UCSD-AML1 (cell line): ENCODE data around the gene STRBP.

Source experiments
- DNase-seq: peaks from one replicate; lab custom pipeline; 2025; ENCODE audit not compliant: unreplicated experiment; lab: John Stamatoyannopoulos, UW

STRBP gene

GRCh38 chr9:123105490-123105889 lies 162.9 kb downstream of the STRBP start:
- DNase-seq: no peak

DNA sequence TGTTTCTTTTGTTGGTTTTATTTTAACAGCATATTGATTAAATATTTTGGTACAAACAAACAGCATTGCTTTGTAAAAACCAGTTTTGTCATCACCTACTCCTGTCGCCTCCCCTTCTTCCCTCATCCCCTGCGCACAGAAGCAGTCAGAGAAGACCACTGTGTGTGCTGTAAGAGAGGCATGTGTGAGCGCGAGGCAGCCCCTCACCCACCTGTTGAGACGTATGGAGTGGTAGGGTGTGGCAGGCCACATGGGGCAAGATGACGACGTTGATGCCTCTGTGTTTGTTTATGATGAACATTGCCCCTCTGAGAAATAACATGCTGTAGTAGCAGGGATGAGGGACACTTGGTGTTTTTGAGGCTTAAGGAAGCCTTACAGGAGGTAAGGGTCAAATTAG lies 163.6 kb downstream of the STRBP start:
- no peak for DNase-seq

- no peak for DNase-seq
Observed at GRCh38 chr9:123102375-123103113, 165.8 kb downstream of the STRBP start.

GRCh38 chr9:123099548-123099947 lies 168.8 kb downstream of the STRBP start:
- DNase-seq: no peak

DNA sequence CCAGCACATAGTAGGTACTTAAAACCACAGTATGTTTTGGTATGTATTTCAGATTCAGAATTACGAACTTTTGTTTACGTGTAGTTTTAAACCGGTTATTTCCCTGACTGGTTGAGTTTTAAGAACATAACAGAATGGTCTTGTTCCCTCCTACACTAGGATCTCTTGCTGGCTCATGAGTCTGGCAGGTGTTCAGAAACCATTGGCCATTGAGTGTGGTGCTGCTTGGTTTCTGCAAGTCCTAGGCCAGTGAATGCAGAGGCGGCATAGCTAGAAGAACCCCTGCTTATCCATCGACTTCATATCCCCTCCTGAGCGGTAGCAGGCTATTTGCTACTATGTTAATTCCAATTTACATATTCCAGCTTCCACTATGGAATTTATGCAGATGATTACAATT lies 169.3 kb downstream of the STRBP start:
- DNase-seq: no peak

- no peak for DNase-seq
Observed at GRCh38 chr9:123098096-123098459, 170.3 kb downstream of the STRBP start.

DNA sequence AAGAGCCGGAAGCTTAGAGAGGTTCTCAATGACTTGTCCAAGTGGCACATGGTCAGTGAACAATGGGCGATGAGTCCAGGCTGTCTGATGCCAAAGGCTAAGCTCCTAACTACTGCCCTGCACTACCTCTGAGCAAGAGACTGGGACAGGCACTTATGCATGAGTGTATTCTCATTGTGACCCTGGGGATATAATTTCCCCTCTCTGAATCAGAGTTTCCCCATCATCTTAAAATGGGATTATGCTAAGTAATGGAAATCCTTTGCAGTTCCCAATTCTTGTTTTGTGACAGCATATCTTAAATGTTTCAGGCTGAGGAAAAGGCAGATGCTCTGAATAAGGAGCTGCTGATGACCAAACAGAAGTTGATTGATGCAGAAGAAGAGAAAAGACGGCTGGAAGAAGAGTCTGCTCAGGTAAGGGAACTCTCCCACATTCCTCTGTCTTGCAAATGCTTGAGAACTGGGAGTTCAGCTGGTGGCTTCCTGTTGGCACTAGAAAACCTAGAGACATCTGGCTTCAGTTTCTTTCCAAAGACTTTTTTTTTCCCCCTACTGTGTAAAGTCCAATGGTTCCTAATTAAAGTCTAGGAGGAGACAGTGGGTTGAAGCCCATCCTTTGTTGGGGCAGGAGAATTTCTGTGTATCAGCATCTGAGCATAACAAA lies 170.8 kb downstream of the STRBP start:
- DNase-seq: no peak

DNA sequence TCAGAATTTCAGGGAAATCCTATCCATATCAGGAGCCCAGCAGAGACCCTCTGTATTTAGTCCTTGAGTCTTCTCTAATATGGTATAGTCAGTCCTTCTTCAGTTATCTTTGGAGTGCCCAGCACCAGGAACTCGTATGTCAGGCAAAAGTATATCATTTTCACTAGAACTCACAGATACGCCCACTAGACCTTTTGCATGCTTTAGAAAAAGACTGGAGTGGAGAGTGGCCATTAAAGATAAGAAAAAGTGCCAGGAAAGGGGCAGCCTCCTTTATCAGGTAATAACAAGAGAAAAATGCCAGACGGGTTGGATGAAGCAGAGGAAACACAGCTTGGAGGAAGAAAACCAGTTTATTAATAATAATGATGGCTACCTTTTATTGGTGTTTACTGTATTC lies 171.4 kb downstream of the STRBP start:
- no peak for DNase-seq

DNA sequence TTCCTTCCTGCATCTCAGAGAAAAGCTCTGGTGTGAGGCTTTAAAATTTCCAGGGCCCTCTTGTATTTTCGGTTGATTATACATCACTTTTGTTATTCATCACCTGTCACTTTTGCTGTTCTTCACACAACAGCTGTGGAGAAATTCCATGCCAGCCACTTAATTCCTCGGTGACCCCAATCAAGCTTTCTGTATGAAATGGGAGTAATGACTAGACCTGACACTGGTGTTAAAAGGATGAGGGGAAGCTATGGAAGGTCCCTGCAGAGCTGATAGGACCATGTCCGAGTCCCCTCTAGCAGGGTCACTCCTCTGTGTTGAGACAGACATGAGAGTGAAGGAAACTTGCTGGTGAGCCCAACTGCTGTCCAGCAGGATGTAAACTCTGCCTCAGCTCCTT lies 175.2 kb downstream of the STRBP start:
- no peak for DNase-seq

DNA sequence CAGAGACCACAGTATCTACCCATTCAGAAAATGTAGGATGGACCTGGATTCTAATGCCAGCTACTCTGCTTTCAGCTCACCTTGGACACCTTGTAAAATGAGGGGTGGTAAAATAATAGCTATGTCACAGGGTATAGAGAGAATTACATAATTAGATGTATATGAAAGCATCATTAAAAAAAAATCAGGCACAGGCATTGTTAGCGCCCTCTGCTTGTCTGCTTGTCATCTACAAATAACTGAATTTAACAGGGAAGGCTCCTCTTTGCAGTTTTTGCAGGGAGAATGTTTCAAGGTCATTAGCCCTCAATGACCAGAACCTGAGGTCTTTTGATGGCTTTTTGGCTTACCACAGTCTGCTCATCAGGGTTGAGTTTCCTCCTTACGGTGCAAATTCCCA lies 176.9 kb downstream of the STRBP start:
- DNase-seq: no peak

DNA sequence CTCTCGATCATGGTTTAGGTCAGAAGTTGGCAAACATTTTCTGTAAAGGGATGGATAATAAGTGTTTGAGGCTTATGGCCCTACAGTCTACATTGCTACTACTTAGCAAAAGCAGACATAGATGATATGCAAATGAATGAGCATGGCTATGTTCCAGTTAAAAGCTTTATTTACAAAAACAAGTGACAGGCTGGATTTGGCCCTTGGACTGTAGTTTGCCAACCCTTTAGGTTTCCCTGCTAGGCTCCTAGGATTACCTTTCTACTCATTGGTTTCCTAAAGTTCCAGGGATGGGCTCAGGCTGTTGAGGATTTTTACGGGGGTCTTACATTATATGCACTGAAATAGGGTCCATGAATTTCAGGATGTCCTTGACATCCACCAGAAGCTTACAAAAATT lies 177.4 kb downstream of the STRBP start:
- DNase-seq: no peak

DNA sequence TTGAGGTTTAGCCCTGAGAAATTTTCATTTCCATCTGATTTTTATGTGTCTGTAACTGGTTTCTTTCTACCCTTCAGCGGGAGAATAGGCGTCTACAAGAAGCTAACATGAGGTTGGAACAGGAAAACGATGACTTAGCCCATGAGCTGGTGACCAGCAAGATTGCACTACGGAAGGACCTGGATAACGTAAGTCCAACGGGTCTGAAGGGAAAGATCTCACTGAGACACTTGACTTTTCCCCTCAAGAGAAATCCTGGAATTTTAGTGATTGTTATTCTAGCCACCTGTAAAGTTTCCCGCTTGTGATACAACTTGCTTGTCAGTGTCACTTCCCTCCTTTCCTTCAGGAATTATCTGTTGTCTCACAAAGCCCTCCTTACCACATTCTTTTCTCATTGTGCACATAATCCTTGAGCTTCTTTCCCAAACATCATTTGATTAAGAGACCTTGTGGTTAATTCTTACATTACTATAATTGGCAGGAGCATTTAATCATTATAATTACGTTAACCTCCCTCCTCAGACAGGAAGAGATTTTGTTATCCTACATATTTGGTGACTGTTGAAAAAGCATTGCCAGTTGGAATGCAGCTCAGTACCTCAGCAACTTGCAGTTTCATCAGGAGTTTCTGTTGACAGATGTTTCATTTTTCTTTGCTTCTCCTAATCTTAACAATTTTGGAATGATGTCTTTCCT lies 178.0 kb downstream of the STRBP start:
- DNase-seq: no peak

DNA sequence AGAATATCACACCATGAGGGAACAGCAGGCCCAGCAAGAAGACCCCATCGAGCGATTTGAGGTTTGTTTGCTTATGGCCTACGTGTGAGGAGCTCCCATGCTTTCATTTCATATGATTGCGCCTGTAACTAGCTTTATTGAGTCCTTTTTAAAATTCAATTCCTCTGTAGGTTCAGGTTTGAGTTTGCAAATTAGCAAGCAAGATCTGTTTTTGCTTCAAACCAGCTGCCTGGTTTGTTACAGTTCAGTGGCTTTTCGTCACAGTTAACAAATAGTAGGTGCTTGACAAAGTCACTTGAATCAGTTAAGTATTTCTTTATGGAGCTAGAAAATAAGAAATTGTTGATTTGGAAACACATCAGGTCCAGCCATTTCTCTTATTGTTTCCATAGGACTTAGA lies 178.6 kb downstream of the STRBP start:
- DNase-seq: no peak

- no peak for DNase-seq
Observed at GRCh38 chr9:123089040-123089439, 179.3 kb downstream of the STRBP start.

GRCh38 chr9:123087359-123087888 lies 181.0 kb downstream of the STRBP start:
- DNase-seq: no peak

- no peak for DNase-seq
Observed at GRCh38 chr9:123085916-123086315, 182.5 kb downstream of the STRBP start.

GRCh38 chr9:123084256-123084655 lies 184.1 kb downstream of the STRBP start:
- no peak for DNase-seq

DNA sequence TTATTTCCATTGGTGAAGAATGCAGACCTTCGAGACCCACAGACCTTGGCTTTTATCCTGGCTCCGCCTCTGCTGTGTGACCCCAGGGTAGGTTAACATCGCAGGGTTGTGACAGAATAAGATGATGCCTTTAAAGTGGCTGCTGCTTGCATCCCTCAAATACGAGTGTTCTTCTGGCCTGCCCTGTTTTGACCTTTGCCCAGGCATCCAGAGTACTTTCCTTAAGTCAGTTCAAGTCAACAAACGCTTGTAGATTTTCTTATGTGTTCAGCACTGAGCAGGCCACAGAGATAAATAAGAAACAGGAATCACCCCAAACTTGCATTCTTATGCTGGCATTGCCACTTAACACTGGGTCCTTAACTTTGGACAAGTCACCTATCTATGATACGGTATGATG lies 184.7 kb downstream of the STRBP start:
- no peak for DNase-seq

DNA sequence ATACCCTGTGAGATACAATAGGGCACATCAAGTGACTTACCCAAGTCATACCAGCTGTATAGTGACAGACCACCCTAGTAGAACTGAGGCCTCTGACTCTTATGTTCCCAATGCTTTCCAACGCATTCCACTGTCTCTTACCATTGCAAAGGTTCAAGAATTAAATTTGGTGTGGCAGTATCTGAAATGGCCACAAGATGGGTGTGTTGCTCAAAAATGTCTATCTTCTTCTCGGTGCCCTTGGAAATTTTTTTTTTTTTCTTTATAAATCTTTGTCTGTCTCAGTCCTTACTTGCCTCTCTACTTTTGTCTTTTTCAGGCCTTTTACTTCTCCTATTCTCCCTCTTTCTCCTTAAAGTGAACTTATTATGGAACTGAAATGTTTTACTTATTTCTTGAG lies 186.6 kb downstream of the STRBP start:
- no peak for DNase-seq

DNA sequence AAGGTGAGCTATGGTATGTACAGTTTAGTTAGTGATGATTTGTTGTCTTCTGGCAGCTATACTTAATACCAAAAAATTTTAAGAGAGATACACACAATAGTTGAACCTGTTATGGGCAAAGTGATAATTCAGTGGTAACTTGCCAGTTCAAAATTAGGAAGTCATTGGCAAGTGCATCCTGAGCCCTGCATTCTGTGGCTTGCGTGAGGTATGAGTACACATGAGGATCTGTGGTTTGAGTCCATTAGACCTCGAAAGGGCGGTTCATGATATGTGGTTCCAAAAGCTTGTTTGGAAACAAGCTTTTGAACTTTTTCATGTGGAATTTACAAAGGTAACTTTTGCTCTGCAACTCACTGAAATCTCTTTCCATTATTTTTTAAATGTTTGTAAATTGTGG lies 187.9 kb downstream of the STRBP start:
- no peak for DNase-seq

GRCh38 chr9:123074628-123075027 lies 193.8 kb downstream of the STRBP start:
- no peak for DNase-seq

DNA sequence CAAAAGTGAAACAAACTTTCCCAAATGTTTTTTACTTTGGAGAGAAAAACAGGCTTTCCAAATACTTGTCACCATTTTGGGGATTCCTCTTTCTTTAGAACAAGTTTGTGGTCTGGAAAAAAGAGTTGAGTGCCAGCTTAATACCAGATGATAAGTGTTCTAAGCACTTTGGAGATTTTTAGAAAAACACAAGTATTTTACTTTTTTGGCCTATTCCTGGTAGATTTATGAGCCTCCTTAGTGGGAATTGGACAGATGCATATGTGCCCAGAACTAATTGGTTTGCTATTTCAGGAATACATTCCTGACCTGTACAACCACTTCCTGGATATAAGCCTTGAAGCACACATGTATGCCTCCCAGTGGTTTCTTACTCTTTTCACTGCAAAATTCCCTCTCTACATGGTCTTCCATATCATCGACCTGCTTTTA lies 194.4 kb downstream of the STRBP start:
- no peak for DNase-seq
